Naive thymus-derived CD8-positive, alpha-beta T cell (primary cell): Measurements from ENCODE around the gene STIM2. TPM values are rescaled to one million over a fixed set of nuclear protein-coding genes. Genes with fewer than 3 reads are reported as not detected.

ENCODE experiments used
- ATAC-seq, 2 donors: fragments of 150-1000 bp; cut with Tn5 transposase in 1 of 2; sonication (Bioruptor Pico), chemical (Tn5 transposase) in 1 of 2; 1 replicate in 1 of 2; 2 replicates in 1 of 2; pipeline ENCODE4 v1.10.0; 2021; ENCODE audit warnings: mild to moderate bottlenecking in 2 of 2, moderate library complexity in 2 of 2
- POLR2A ChIA-PET: fragments of 350-600 bp; sonication (Branson Sonifier 250); formaldehyde crosslinking; loops from one replicate; lab custom pipeline; 2021; ENCODE audit warnings: antibody characterized with exemption; lab: Charles Lee
- DNase-seq, 10 donors: peaks; one replicate each; pipeline versions ENCODE4 v3.0.0 to v3.0.0-alpha.2; 2020 to 2022
- H3K27ac Mint-ChIP-seq, 10 donors: one replicate each; pipeline ENCODE4 v1.8.0; 2020 to 2022; ENCODE audit warnings: mild to moderate bottlenecking in 10 of 10, mixed read lengths in 10 of 10, moderate library complexity in 4 of 10, inconsistent platforms in 1 of 10
- H3K27me3 Mint-ChIP-seq, 5 donors: one replicate each; pipeline ENCODE4 v1.8.0; 2021 to 2022; ENCODE audit warnings: mixed read lengths in 5 of 5
- H3K36me3 Mint-ChIP-seq, 3 donors: one replicate each; pipeline ENCODE4 v1.8.0; 2020 to 2022; ENCODE audit warnings: mixed read lengths in 3 of 3, mild to moderate bottlenecking in 2 of 3, inconsistent platforms in 1 of 3
- H3K4me1 Mint-ChIP-seq, 4 donors: one replicate each; pipeline ENCODE4 v1.8.0; 2021 to 2022; ENCODE audit warnings: mixed read lengths in 4 of 4
- H3K4me3 Mint-ChIP-seq, 10 donors: one replicate each; pipeline ENCODE4 v1.8.0; 2020 to 2022; ENCODE audit warnings: mild to moderate bottlenecking in 10 of 10, mixed read lengths in 10 of 10, moderate library complexity in 6 of 10, inconsistent platforms in 1 of 10
- H3K9me3 Mint-ChIP-seq, 9 donors: one replicate each; pipeline ENCODE4 v1.8.0; 2020 to 2022; ENCODE audit warnings: mixed read lengths in 9 of 9, mild to moderate bottlenecking in 3 of 9, inconsistent platforms in 1 of 9, moderate library complexity in 1 of 9
- polyA plus RNA-seq, 3 donors: library from polyadenylated mRNA; unstranded; fragments of 300-500 nt; fragmentation: Illumina TruSeq; gene quantifications; one replicate each; pipeline ENCODE4 v1.2.3, GENCODE V29; 2021
- total RNA-seq, 8 experiments: library from RNA in 2 of 8; stranded (reverse) in 2 of 8; gene quantifications; one replicate each; pipeline ENCODE4 v1.2.3 and lab custom pipeline; 2021 to 2026

STIM2 gene
- total and polyA plus RNA-seq, 5 experiments from 2014 or later: 22.2 to 105 (median 35.4) TPM

DNA sequence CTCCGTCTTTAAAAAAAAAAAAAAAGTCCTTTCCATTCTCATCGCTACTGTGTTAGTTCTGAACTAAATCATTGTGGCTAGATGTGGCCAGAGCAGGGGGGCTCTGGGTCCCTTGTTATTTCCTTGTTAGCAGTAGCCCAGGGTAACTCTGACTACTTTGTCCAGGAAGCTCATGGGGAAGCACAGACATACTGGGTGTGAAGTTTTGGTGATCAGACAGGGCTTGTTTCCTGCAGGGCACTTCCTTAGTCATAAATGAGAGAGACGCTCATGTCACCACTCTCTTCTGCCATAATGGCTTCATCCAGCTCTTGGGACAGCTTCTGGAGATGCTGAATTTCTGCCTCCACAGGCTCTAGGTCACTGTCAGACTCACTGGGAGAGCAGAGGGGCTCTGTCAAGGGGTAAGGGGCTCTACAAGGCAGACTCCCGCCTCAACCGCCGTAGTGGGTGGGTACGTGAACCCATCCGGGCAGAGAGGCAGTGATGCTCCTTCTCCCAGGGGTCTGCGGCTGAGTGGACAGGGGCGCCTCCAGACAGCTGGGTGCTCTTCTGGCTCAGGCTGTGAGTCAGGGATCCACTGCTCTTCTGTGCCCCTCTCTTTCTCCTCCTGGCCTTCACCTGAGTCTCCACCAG, 12.9 kb downstream of the STIM2 start:
- peak in 9 of 10 donors; percentile 29 to 78 (median 65) for DNase-seq
- Mint-ChIP-seq H3K27me3 (no peaks in the 10 kb centered on the region), H3K4me1 (peaks cover 36 to 90% (median 79%) of the 10 kb centered on the region in 4 donors)

DNA sequence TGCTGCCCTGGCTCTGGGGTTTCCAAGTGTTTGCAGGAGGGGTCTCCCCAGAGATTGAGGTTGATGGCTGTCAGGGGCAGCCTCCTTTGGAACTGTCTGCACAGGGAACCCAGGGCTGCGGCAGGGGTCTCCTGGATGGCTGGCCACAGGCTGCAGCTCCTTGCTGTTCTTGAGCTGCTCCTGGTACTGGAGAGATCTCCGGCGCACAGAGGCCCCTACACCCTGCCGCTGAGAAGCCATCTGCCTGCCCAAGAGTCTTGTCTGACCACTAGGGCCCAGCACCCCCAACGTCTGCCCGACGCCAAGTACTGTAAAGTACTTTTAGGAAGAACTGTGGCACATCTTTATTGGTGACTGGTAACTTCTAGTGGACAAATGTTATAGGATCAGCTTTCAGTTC, 13.5 kb downstream of the STIM2 start:
- peak overlapping the region; percentile 39 to 95 (median 93) for H3K27ac Mint-ChIP-seq
- no peak for ATAC-seq

More for the DNA sequence above, 12.9 kb downstream of the STIM2 start:
- Mint-ChIP-seq H3K36me3 (peaks cover 0 to 12% (median 6%) of the 10 kb centered on the region in 3 donors), H3K27ac (peak overlapping the region; percentile 86 to 95 (median 93)), H3K4me3 (peak overlapping the region; percentile 46 to 86 (median 72)), H3K9me3 (peaks cover 0 to 3% (median 2%) of the 10 kb centered on the region in 9 donors)
- ATAC-seq: peak; percentile 84 to 92
- POLR2A ChIA-PET: interaction anchor here (0.9 to 2.7 kb wide), 4 partner anchors 11 to 16 kb away, joined by 5 to 27 read pairs (median 6); partner anchors contain the start of gene STIM2

DNA sequence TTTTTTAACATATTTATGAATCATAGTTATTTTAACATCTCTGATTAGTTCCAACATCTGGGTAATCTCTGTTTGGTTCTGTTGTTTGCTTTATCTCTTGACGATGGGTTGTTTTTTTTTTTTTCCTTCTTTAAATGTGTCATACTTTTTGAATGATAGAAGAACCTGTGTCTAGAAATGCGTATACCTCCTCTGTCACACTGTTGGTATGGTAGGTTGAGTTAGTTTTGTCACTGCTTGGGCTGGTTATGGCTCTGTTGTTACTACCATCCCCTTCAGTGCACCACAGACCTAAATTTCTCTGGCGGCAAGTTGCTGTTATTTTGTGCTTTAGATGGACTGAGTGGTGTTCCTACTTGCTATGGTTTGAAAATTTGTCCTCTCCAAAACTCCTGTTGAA, 16.8 kb downstream of the STIM2 start:
- Mint-ChIP-seq H3K4me3 (peak overlapping the region; percentile 19 to 69 (median 62)), H3K4me1 (peaks cover 32 to 94% (median 77%) of the 10 kb centered on the region in 4 donors), H3K36me3 (peaks cover 0 to 16% (median 0%) of the 10 kb centered on the region in 3 donors), H3K9me3 (peaks cover 0 to 4% (median 2%) of the 10 kb centered on the region in 9 donors), H3K27me3 (no peaks in the 10 kb centered on the region), H3K27ac (peak overlapping the region; percentile 83 to 96 (median 92))
- POLR2A ChIA-PET: interaction anchor here (0.7 to 4.2 kb wide), 2 partner anchors 16 to 20 kb away, joined by 3 to 20 read pairs; partner anchors contain the start of gene STIM2
- ATAC-seq: no peak
- DNase-seq: no peak

More for the DNA sequence above, 13.5 kb downstream of the STIM2 start:
- peaks cover 0 to 4% (median 2%) of the 10 kb centered on the region in 9 donors for H3K9me3 Mint-ChIP-seq
- POLR2A ChIA-PET: interaction anchor here (0.6 to 4.2 kb wide), 3 partner anchors 13 to 16 kb away, joined by 6 to 27 read pairs (median 20); partner anchors contain the start of gene STIM2
- H3K27me3 Mint-ChIP-seq: no peaks in the 10 kb centered on the region
- peaks cover 36 to 90% (median 80%) of the 10 kb centered on the region in 4 donors for H3K4me1 Mint-ChIP-seq
- no peak for DNase-seq
- peaks cover 0 to 11% (median 9%) of the 10 kb centered on the region in 3 donors for H3K36me3 Mint-ChIP-seq
- H3K4me3 Mint-ChIP-seq: no peak overlapping the region

- peaks cover 0 to 4% (median 2%) of the 10 kb centered on the region in 9 donors for H3K9me3 Mint-ChIP-seq
- H3K27me3 Mint-ChIP-seq: no peaks in the 10 kb centered on the region
- H3K4me3 Mint-ChIP-seq: peak overlapping the region in 8 of 10 donors; percentile 37 to 69 (median 64)
- peak; percentile 44 to 46 for ATAC-seq
- H3K36me3 Mint-ChIP-seq: peaks cover 0 to 16% (median 0%) of the 10 kb centered on the region in 3 donors
- POLR2A ChIA-PET: interaction anchor here (0.7 to 4.2 kb wide), 2 partner anchors 17 to 20 kb away, joined by 3 to 20 read pairs; partner anchors contain the start of gene STIM2
- DNase-seq: peak in 3 of 10 donors; percentile 24 to 35 (median 29)
- H3K27ac Mint-ChIP-seq: peak overlapping the region; percentile 83 to 96 (median 92)
- H3K4me1 Mint-ChIP-seq: peaks cover 27 to 94% (median 77%) of the 10 kb centered on the region in 4 donors
Measured at GRCh38 chr4:26877961-26878360, 17.3 kb downstream of the STIM2 start.

DNA sequence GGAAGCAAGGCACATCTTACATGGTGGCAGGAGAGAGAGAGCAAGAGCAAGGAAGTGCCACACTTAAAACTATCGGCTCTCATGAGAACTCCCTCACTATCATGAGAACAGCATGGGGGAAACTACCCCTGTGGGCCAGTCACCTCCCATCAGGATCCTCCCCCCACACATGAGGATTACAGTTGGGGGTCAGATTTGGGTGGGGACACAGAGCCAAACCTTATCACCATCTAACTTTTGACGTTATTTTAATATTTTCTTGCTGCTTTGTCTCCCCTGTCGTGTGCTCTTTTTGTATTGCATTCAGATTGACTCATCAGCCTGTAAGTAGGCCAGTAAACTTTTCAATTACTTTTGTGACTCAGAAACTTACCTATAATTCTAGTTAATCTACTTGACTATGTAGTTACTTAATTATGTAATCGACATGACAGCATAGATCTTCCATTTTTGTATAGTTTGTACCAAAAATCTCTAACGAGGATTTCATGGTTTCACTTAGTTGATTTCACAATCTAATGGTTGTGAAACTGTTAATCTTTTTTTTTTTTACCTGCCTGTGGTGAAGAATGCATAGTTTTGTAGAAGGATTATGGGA, 18.3 kb downstream of the STIM2 start:
- Mint-ChIP-seq H3K4me1 (peaks cover 26 to 94% (median 76%) of the 10 kb centered on the region in 4 donors), H3K27me3 (no peaks in the 10 kb centered on the region), H3K36me3 (peaks cover 0 to 16% (median 0%) of the 10 kb centered on the region in 3 donors), H3K4me3 (peak overlapping the region in 9 of 10 donors; percentile 20 to 69 (median 62)), H3K27ac (peak overlapping the region; percentile 83 to 96 (median 92)), H3K9me3 (peaks cover 0 to 4% (median 2%) of the 10 kb centered on the region in 9 donors)
- ATAC-seq: no peak
- DNase-seq: no peak
- POLR2A ChIA-PET: interaction anchor here (1.0 to 2.9 kb wide), 3 partner anchors 11 to 21 kb away, joined by 3 to 22 read pairs (median 3); partner anchors contain the start of gene STIM2

DNA sequence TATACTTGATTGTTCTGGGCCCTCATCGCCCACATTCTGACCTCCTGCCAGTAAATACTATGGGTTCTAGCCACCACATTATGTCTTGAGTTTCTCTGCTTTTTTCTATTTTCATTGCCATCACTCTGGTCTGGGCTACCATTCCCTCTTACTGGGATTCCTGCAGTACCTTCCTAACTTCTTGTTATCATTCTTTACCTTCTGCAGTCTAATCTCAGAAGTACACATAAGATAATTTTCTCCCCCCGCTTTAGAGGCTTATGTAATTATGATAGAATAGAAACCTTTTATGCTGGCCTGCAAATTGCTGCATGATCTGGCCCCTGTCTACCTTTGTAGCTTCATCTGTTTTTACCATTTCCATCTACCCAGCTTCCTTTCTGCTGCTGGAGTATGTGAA, 19.2 kb downstream of the STIM2 start:
- ATAC-seq: peak in 1 of 2 donors; percentile 27
- peak overlapping the region; percentile 83 to 96 (median 92) for H3K27ac Mint-ChIP-seq
- peaks cover 0 to 16% (median 0%) of the 10 kb centered on the region in 3 donors for H3K36me3 Mint-ChIP-seq
- peak in 2 of 10 donors; percentile 19 to 32 for DNase-seq
- H3K27me3 Mint-ChIP-seq: no peaks in the 10 kb centered on the region
- peaks cover 0 to 4% (median 2%) of the 10 kb centered on the region in 9 donors for H3K9me3 Mint-ChIP-seq
- H3K4me3 Mint-ChIP-seq: peak overlapping the region in 8 of 10 donors; percentile 7 to 73 (median 60)
- H3K4me1 Mint-ChIP-seq: peaks cover 26 to 94% (median 78%) of the 10 kb centered on the region in 4 donors
- POLR2A ChIA-PET: interaction anchor here (0.9 to 2.9 kb wide), 5 partner anchors 9 to 22 kb away, joined by 3 to 22 read pairs (median 3); partner anchors contain the start of gene STIM2

DNA sequence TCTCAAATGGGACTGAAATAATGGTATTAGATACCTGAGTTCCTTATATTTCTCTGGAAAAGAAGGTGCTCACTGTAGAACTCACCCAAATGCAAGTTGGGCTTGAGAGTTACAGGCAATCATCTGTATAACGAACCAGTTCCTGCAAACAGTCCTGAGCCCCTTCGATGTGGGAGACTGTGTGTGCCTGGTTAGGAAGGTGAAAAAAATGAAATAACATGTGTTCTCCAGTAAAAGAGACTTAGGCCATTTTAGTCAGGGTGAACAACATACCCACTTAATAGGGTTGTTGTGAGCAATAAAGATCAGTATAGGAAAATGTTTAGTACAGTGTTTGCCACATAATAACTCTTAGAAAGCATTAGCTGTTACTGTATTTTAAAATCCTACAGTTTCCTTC, 23.4 kb downstream of the STIM2 start:
- DNase-seq (peak in 3 of 10 donors; percentile 20 to 28 (median 20)), ATAC-seq (peak; percentile 8 to 22)
- H3K4me3 Mint-ChIP-seq: peak overlapping the region; percentile 61 to 87 (median 78)
- H3K27ac Mint-ChIP-seq: peak overlapping the region; percentile 95 to 98 (median 97)
- peaks cover 28 to 96% (median 76%) of the 10 kb centered on the region in 4 donors for H3K4me1 Mint-ChIP-seq
- H3K36me3 Mint-ChIP-seq: peaks cover 0 to 4% (median 0%) of the 10 kb centered on the region in 3 donors
- POLR2A ChIA-PET: interaction anchor here (1.2 to 6.1 kb wide), 3 partner anchors 8 to 24 kb away, joined by 5 to 180 read pairs (median 8); partner anchors contain the start of gene STIM2
- no peaks in the 10 kb centered on the region for H3K9me3 Mint-ChIP-seq
- no peaks in the 10 kb centered on the region for H3K27me3 Mint-ChIP-seq

DNA sequence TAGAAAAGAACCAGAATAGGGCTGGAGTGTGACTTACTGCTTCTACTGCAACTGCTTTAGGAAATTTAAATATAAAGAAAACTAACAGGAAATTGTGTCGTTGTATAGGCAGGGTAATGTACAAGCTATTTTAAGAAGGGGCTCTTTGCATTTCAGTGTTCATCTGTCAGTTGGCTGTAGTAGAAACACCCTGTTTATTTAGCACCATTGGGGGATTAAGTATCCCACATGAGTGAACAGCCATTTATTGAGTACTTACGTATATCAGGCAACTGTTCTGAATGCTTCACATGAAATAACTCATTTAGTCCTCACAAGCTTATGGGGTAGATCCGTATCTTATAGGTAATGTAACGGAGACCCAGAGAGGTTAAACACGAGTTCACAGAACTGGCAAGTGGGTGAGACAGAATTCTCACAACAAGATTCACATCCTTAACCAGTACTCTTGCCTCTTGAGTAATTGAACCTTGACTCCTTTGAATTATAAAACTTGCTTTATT, 23.9 kb downstream of the STIM2 start:
- POLR2A ChIA-PET: interaction anchor here (1.2 to 6.1 kb wide), 4 partner anchors 9 to 25 kb away, joined by 5 to 180 read pairs (median 8); partner anchors contain the start of gene STIM2
- no peaks in the 10 kb centered on the region for H3K27me3 Mint-ChIP-seq
- peak overlapping the region; percentile 61 to 87 (median 78) for H3K4me3 Mint-ChIP-seq
- peaks cover 0 to 4% (median 0%) of the 10 kb centered on the region in 3 donors for H3K36me3 Mint-ChIP-seq
- DNase-seq (peak in 4 of 10 donors; percentile 21 to 68 (median 56)), ATAC-seq (peak; percentile 61 to 70)
- H3K4me1 Mint-ChIP-seq: peaks cover 30 to 96% (median 73%) of the 10 kb centered on the region in 4 donors
- H3K9me3 Mint-ChIP-seq: no peaks in the 10 kb centered on the region
- H3K27ac Mint-ChIP-seq: peak overlapping the region; percentile 95 to 98 (median 97)

GRCh38 chr4:26885912-26886274, 25.3 kb downstream of the STIM2 start:
- H3K4me3 Mint-ChIP-seq: peak overlapping the region; percentile 66 to 87 (median 84)
- DNase-seq: peak in 8 of 10 donors; percentile 20 to 81 (median 64)
- peaks cover 27 to 94% (median 73%) of the 10 kb centered on the region in 4 donors for H3K4me1 Mint-ChIP-seq
- H3K27me3 Mint-ChIP-seq: no peaks in the 10 kb centered on the region
- peak; percentile 69 to 73 for ATAC-seq
- peak overlapping the region; percentile 95 to 98 (median 97) for H3K27ac Mint-ChIP-seq
- POLR2A ChIA-PET: interaction anchor here (0.9 to 6.1 kb wide), 6 partner anchors 10 to 303 kb away, joined by 3 to 180 read pairs (median 6); partner anchors contain the start of gene STIM2
- peaks cover 0 to 3% (median 0%) of the 10 kb centered on the region in 9 donors for H3K9me3 Mint-ChIP-seq
- peaks cover 0 to 9% (median 0%) of the 10 kb centered on the region in 3 donors for H3K36me3 Mint-ChIP-seq

DNA sequence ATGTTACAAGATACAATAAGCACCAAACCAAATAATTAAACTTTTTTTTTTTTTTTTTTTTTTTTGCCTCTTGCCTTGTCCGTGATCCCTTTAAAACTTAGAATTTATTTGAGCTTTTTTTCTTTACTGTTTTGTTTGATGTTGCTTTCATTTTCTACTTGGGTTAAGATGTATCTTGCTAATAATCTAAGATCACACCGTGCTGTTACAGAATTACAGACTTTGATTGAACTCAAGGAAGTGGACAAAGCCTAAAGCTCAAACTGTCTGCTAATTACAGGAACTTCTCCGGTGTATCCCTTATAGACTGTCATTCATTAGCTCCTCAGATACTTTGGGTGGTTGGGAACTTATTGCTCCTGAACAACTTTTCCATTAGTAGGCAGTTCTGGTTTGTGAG, 26.5 kb downstream of the STIM2 start:
- POLR2A ChIA-PET: interaction anchor here (0.6 to 6.1 kb wide), 6 partner anchors 9 to 70 kb away, joined by 3 to 180 read pairs (median 6); partner anchors contain the start of gene STIM2
- DNase-seq (peak in 3 of 10 donors; percentile 25 to 41 (median 35)), ATAC-seq (peak in 1 of 2 donors; percentile 10)
- Mint-ChIP-seq H3K4me3 (peak overlapping the region; percentile 66 to 87 (median 83)), H3K4me1 (peaks cover 29 to 90% (median 76%) of the 10 kb centered on the region in 4 donors), H3K27ac (peak overlapping the region; percentile 95 to 98 (median 97)), H3K27me3 (no peaks in the 10 kb centered on the region), H3K9me3 (peaks cover 0 to 4% (median 0%) of the 10 kb centered on the region in 9 donors), H3K36me3 (peaks cover 4 to 11% (median 5%) of the 10 kb centered on the region in 3 donors)

DNA sequence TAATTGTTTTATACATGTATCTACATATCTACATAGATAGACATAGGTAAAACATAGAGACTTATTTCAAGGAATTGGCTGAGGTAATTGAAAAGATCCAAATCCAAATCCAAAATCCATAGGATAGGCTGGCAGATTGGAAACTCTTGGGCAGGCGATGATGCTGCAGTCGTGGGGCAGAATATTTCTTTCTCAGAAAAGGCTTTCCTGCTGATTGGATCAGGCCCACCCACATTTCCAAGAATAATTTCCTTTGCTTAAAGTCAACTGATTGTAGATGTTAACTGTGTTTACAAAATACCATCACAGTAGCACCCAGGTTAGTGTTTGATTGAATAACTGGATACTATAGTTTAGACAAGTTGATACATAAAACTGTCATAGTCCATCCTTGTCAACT, 27.2 kb downstream of the STIM2 start:
- peak overlapping the region in 8 of 10 donors; percentile 29 to 97 (median 73) for H3K27ac Mint-ChIP-seq
- H3K9me3 Mint-ChIP-seq: peaks cover 0 to 4% (median 0%) of the 10 kb centered on the region in 9 donors
- H3K4me1 Mint-ChIP-seq: peaks cover 28 to 90% (median 76%) of the 10 kb centered on the region in 4 donors
- peaks cover 5 to 16% (median 5%) of the 10 kb centered on the region in 3 donors for H3K36me3 Mint-ChIP-seq
- no peak for ATAC-seq
- peak overlapping the region in 2 of 10 donors; percentile 26 to 34 for H3K4me3 Mint-ChIP-seq
- no peak for DNase-seq
- POLR2A ChIA-PET: interaction anchor here (6.1 kb wide), 1 partner anchor 28 kb away, joined by 180 read pairs; the partner anchor contains the start of gene STIM2
- no peaks in the 10 kb centered on the region for H3K27me3 Mint-ChIP-seq
